Adrenal gland (tissue), 12 donors: ENCODE results near the gene MPL. TPM values are rescaled to one million over a fixed set of nuclear protein-coding genes. Genes with fewer than 3 reads are reported as not detected.
A peak's percentile ranks its signal among the peaks of the same experiment; 100 is the strongest.

Experiments
- DNase-seq, 7 donors: peaks; one replicate each; pipeline ENCODE4 v3.0.0-alpha.2; 2019 to 2020
- H3K27ac ChIP-seq, 5 donors: fragments of 200-600 bp; sonication (generic) in 4 of 5; 1 replicate in 3 of 5; 2 replicates in 2 of 5; pipeline versions ENCODE4 v1.5.1 to v1.8.0; 2016 to 2020; ENCODE audit warnings: mild to moderate bottlenecking in 1 of 5
- H3K27me3 ChIP-seq: fragments of 200-600 bp; 2 replicates; pipeline ENCODE4 v1.8.0; 2021
- H3K36me3 ChIP-seq, 2 donors: fragments of 200-600 bp; replicated peaks in 1 of 2; 1 replicate in 1 of 2; 2 replicates in 1 of 2; pipeline versions ENCODE4 v1.5.1 to v1.8.0; 2018 to 2022
- H3K4me1 ChIP-seq, 2 donors: fragments of 200-600 bp; replicated peaks in 1 of 2; 1 replicate in 1 of 2; 2 replicates in 1 of 2; pipeline versions ENCODE4 v1.5.1 to v1.8.0; 2018 to 2021
- H3K4me3 ChIP-seq, 4 donors: fragments of 200-600 bp; sonication (generic) in 3 of 4; one replicate each; pipeline ENCODE4 v1.5.1; 2016 to 2018
- H3K9me3 ChIP-seq, 3 donors: fragments of 200-600 bp; sonication (generic) in 1 of 3; replicated peaks in 1 of 3; 1 replicate in 2 of 3; 2 replicates in 1 of 3; pipeline versions ENCODE4 v1.5.1 to v1.8.0; 2016 to 2021
- CTCF ChIP-seq, 6 experiments: fragments of 450-650 bp in 4 of 6; fragments of 200-600 bp in 2 of 6; sonication (generic) in 1 of 6; IDR thresholded peaks; 1 replicate in 5 of 6; 2 replicates in 1 of 6; pipeline versions ENCODE4 v1.5.1 to v1.8.0; 2016 to 2021; ENCODE audit warnings: antibody characterized with exemption in 6 of 6, mild to moderate bottlenecking in 2 of 6, moderate library complexity in 1 of 6
- POLR2A ChIP-seq, 2 donors: fragments of 450-650 bp; IDR thresholded peaks; one replicate each; pipeline ENCODE4 v1.6.1; 2017; ENCODE audit warnings: antibody characterized with exemption in 2 of 2, mild to moderate bottlenecking in 2 of 2, moderate library complexity in 1 of 2
- WGBS, 4 donors: extraction: QIAGEN DNeasy Blood & Tissue Kit in 2 of 4; methylation state at CpG; one replicate each; pipeline versions ENCODE4 v1.1.5 to v1.1.7; 2013 to 2017; 5-methylcytosine and 5-hydroxymethylcytosine counted together
- intact Hi-C, 2 donors: fragments of 100-400 bp; cut with DNase I; formaldehyde crosslinking; loops; one replicate each; pipeline versions ENCODE4 v1.14.1 to v1.15.0; 2022 to 2023
- polyA plus RNA-seq, 3 donors: library from polyadenylated mRNA; stranded (reverse); fragments of 200-250 nt in 2 of 3; fragments of 350-450 nt in 1 of 3; fragmentation: Illumina TruSeq in 1 of 3; extraction: RNeasy Lipid Tissue Mini Kit (QIAGEN cat#74804) in 1 of 3; gene quantifications; one replicate each; pipeline ENCODE4 v1.2.3, GENCODE V29; 2013 to 2014
- total RNA-seq, 9 donors: library from RNA; depleted of rRNA in 4 of 9; stranded (reverse); fragments of >200 nt in 4 of 9; fragments of 120-200 nt in 1 of 9; fragmentation: NEBNext Ultra II Directional in 1 of 9; extraction: Animal tissue kit (Norgen Biotek cat#: 25700) in 1 of 9; gene quantifications; one replicate each; pipeline versions ENCODE4 v1.1.0 to v1.2.4, GENCODE V29; 2013 to 2023
- donor health status: healthy with polysubstance abuse.
- donor health status: Bipolar disorder and iron deficiency.
- donor health status: DM: yes; HTN: yes; CAD: no.
- donor health status: DM: no; HTN: no; CAD: no.
- donor health status: DM: no; HTN: no; CAD: no.
- donor health status: DM: yes; HTN: yes; CAD: no.

The MPL gene
- total and polyA plus RNA-seq, 12 donors, result 0.11 to 0.61 (median 0.31) TPM; not detected in 6

DNA sequence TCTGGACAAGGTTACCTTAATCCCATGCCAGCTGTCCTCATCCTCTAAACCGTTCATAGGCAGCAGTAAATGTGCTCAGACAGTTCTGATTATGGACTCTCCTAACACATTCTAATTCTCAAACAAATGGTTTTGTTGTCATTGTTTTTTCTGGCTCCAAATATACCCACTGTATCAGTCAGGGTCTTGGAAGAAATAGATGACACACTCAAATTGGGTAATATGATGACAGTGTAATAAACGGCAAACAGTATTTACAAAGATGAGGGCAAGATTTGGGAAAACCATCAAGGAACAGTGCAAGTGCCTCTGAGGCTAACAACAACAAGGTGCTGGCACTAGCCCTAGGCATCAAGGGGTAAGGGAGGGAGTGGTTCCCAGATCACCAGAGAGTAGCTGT is 16.9 kb downstream of the MPL start:
- WGBS, 4 donors, result 60 to 79% (median 73%) methylated on average over 2 of the region's 2 CpGs
- Histone ChIP-seq H3K4me1 (peaks cover 5 to 23% of the 10 kb centered on the region in 2 donors), H3K9me3 (no peaks in the 10 kb centered on the region), H3K36me3 (no peaks in the 10 kb centered on the region), H3K27ac (no peak overlapping the region), H3K4me3 (no peak overlapping the region), H3K27me3 (no peaks in the 10 kb centered on the region)
- DNase-seq, result no peak
- intact Hi-C loops, result loop anchor here in 1 of 2 donors (5.0 kb wide), 1 partner anchor 117 kb away; no protein-coding TSS in a partner anchor
- TF ChIP-seq POLR2A (IDR thresholded peaks at IDR 0.05), result no peak
- TF ChIP-seq CTCF (IDR thresholded peaks at IDR 0.05), result no peak

- TF ChIP-seq CTCF (IDR thresholded peaks at IDR 0.05) (no peak), POLR2A (IDR thresholded peaks at IDR 0.05) (no peak)
- no peak for DNase-seq
- Histone ChIP-seq H3K36me3 (no peaks in the 10 kb centered on the region), H3K27ac (no peak overlapping the region), H3K9me3 (no peaks in the 10 kb centered on the region), H3K4me1 (peaks cover 5 to 19% of the 10 kb centered on the region in 2 donors), H3K27me3 (no peaks in the 10 kb centered on the region), H3K4me3 (no peak overlapping the region)
- WGBS, 4 donors, result 85 to 100% (median 94%) methylated on average over 2 of the region's 2 CpGs
- intact Hi-C loops, result loop anchor here (5.0 kb wide), 1 partner anchor 118 kb away; no protein-coding TSS in a partner anchor
Observed at GRCh38 chr1:43354936-43355335, 17.3 kb downstream of the MPL start.

GRCh38 chr1:43357251-43357650 is 19.6 kb downstream of the MPL start:
- H3K4me1 ChIP-seq, result peaks cover 5 to 18% of the 10 kb centered on the region in 2 donors
- 86 to 95% (median 95%) methylated on average over 4 of the region's 4 CpGs for WGBS, 4 donors
- no peak for DNase-seq
- no peaks in the 10 kb centered on the region for H3K9me3 ChIP-seq
- intact Hi-C loops, result loop anchor here in 1 of 2 donors (5.0 kb wide), 1 partner anchor 120 kb away; no protein-coding TSS in a partner anchor
- no peak for TF ChIP-seq POLR2A (IDR thresholded peaks at IDR 0.05)
- TF ChIP-seq CTCF (IDR thresholded peaks at IDR 0.05), result no peak
- H3K27ac ChIP-seq, result no peak overlapping the region
- no peak overlapping the region for H3K4me3 ChIP-seq
- H3K27me3 ChIP-seq, result no peaks in the 10 kb centered on the region
- H3K36me3 ChIP-seq, result peaks cover 0 to 11% of the 10 kb centered on the region in 2 donors

DNA sequence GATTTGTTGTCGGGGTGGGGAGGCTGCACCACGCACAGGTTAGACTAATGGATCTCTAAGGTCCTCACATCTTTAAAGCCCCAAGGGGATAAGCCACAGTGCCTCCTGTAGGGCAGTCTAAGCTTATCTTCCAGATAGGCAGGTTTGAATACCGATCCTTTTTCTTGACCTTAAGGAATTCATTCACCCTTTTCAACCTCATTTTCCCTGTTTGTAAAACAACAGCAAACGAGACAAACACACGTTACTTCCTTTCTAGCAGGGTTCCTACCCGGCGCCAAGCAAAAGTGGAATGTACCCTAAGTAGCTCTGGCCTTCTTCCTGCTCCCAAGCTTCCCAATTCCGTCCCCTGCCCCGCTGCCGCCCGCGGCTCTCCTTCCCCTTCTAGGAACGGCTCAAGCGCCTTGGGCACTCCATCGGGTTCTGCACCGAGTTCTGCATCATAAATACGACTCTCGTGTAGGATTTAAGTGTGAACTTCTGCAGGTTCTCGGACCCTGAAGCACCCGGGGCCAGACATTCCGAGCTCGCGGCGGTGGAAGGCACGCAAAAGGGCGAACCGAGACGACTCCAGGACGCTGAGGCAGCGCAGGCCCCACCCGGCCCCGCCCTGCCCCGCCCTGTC is 20.6 kb downstream of the MPL start:
- H3K36me3 ChIP-seq, result peaks cover 0 to 21% of the 10 kb centered on the region in 2 donors
- H3K4me1 ChIP-seq, result peaks cover 5 to 18% of the 10 kb centered on the region in 2 donors
- intact Hi-C loops, result loop anchor here in 1 of 2 donors (5.0 kb wide), 1 partner anchor 121 kb away; no protein-coding TSS in a partner anchor
- peak in 4 of 7 donors; percentile 27 to 59 (median 37) for DNase-seq
- no peaks in the 10 kb centered on the region for H3K9me3 ChIP-seq
- WGBS, 4 donors, result 0% methylated on average over 22 to 33 of the region's 33 CpGs
- TF ChIP-seq POLR2A (IDR thresholded peaks at IDR 0.05) (peak in 1 of 2 donors; percentile 72), CTCF (IDR thresholded peaks at IDR 0.05) (peak in 5 of 6 experiments; percentile 25 to 51 (median 39))
- peak overlapping the region; percentile 27 to 80 (median 65) for H3K4me3 ChIP-seq
- H3K27me3 ChIP-seq, result no peaks in the 10 kb centered on the region
- peak overlapping the region in 4 of 5 donors; percentile 81 to 91 (median 84) for H3K27ac ChIP-seq
